GM18870 (cell line): ENCODE data around the gene LUZP1.

ENCODE experiments used
- ATAC-seq: cut with Tn5 transposase; IDR thresholded peaks from one replicate; pipeline ENCODE4 v1.9.1; 2021; ENCODE audit warnings: moderate library complexity; ENCODE audit not compliant: unreplicated experiment

Gene LUZP1

GRCh38 chr1:23035823-23036452 lies 132.7 kb downstream of the LUZP1 start:
- ATAC-seq = no peak
